WTC11 (cell line): ENCODE data around the gene POLR2C. TPM values are rescaled to one million over a fixed set of nuclear protein-coding genes. Genes with fewer than 3 reads are reported as not detected.

Experiments used
- CREB1 ChIP-seq: sonication (generic); formaldehyde crosslinking; IDR thresholded peaks from 2 replicates; pipeline ENCODE4 v1.8.0; 2023; ENCODE audit warnings: mild to moderate bottlenecking, missing genetic modification reagents
- ELF4 ChIP-seq: sonication (generic); formaldehyde crosslinking; IDR thresholded peaks from 2 replicates; pipeline ENCODE4 v1.8.1; 2022; ENCODE audit warnings: low read depth, mild to moderate bottlenecking, moderate library complexity, missing genetic modification reagents
- GABPB1 ChIP-seq: sonication (generic); formaldehyde crosslinking; IDR thresholded peaks from 2 replicates; pipeline ENCODE4 v1.8.1; 2023; ENCODE audit warnings: mild to moderate bottlenecking, missing genetic modification reagents
- GRHL2 ChIP-seq: fragments of 250-450 bp; sonication (Bioruptor Pico); IDR thresholded peaks from 2 replicates; pipeline ENCODE4 v1.8.0; 2022; ENCODE audit warnings: mild to moderate bottlenecking, moderate library complexity; ENCODE audit not compliant: insufficient replicate concordance, severe bottlenecking
- KAT7 ChIP-seq: sonication (generic); formaldehyde crosslinking; IDR thresholded peaks from 2 replicates; pipeline ENCODE4 v1.8.1; 2023; ENCODE audit warnings: missing genetic modification reagents, mild to moderate bottlenecking, borderline replicate concordance
- MXD4 ChIP-seq: fragments of 250-450 bp; sonication (Bioruptor Pico); IDR thresholded peaks from 2 replicates; pipeline ENCODE4 v1.8.0; 2021; ENCODE audit warnings: mild to moderate bottlenecking, moderate library complexity, borderline replicate concordance
- NR1H2 ChIP-seq: sonication (generic); formaldehyde crosslinking; IDR thresholded peaks from 2 replicates; pipeline ENCODE4 v1.9.0; 2021; ENCODE audit warnings: mild to moderate bottlenecking, moderate library complexity, missing genetic modification reagents
- OVOL2 ChIP-seq: fragments of 250-450 bp; sonication (Bioruptor Pico); IDR thresholded peaks from 2 replicates; pipeline ENCODE4 v1.9.0; 2021; ENCODE audit warnings: mild to moderate bottlenecking, borderline replicate concordance
- SOX15 ChIP-seq: fragments of 250-450 bp; sonication (Bioruptor Pico); IDR thresholded peaks from 2 replicates; pipeline ENCODE4 v1.9.0; 2021; ENCODE audit warnings: mild to moderate bottlenecking
- TP53 ChIP-seq: sonication (generic); formaldehyde crosslinking; IDR thresholded peaks from 2 replicates; pipeline ENCODE4 v1.8.1; 2023; ENCODE audit warnings: mild to moderate bottlenecking, missing genetic modification reagents
- ZBTB21 ChIP-seq: sonication (generic); formaldehyde crosslinking; IDR thresholded peaks from 2 replicates; pipeline ENCODE4 v1.8.1; 2023; ENCODE audit warnings: mild to moderate bottlenecking, missing genetic modification reagents, borderline replicate concordance
- ZNF219 ChIP-seq: sonication (generic); formaldehyde crosslinking; IDR thresholded peaks from 2 replicates; pipeline ENCODE4 v1.8.0; 2023; ENCODE audit warnings: missing genetic modification reagents, mild to moderate bottlenecking, borderline replicate concordance
- ZNF232 ChIP-seq: sonication (generic); formaldehyde crosslinking; IDR thresholded peaks from 2 replicates; pipeline ENCODE4 v1.8.0; 2022; ENCODE audit warnings: mild to moderate bottlenecking, missing genetic modification reagents
- ZNF396 ChIP-seq: fragments of 250-450 bp; sonication (Bioruptor Pico); IDR thresholded peaks from 2 replicates; pipeline ENCODE4 v1.8.0; 2021; ENCODE audit warnings: mild to moderate bottlenecking, moderate library complexity, borderline replicate concordance
- total RNA-seq: library from RNA; stranded (reverse); gene quantifications from 3 replicates; pipeline ENCODE4 v1.2.3, GENCODE V29; 2021
- TF ChIP-seq, protein P1 (sequence below): sonication (generic); formaldehyde crosslinking; IDR thresholded peaks from 2 replicates; pipeline ENCODE4 v1.8.0; 2022; ENCODE audit warnings: mild to moderate bottlenecking, missing genetic modification reagents
- TF ChIP-seq, protein P2 (sequence below): sonication (generic); formaldehyde crosslinking; IDR thresholded peaks from 2 replicates; pipeline ENCODE4 v1.8.0; 2023; ENCODE audit warnings: missing genetic modification reagents, mild to moderate bottlenecking, borderline replicate concordance
- TF ChIP-seq, protein P3 (sequence below): sonication (generic); formaldehyde crosslinking; IDR thresholded peaks from 2 replicates; pipeline ENCODE4 v1.8.1; 2023; ENCODE audit warnings: mild to moderate bottlenecking, moderate library complexity, missing genetic modification reagents
- TF ChIP-seq, protein P4 (sequence below): sonication (generic); formaldehyde crosslinking; IDR thresholded peaks from 2 replicates; pipeline ENCODE4 v1.8.1; 2022; ENCODE audit warnings: mild to moderate bottlenecking, moderate library complexity, missing genetic modification reagents

The POLR2C gene
- total RNA-seq, 1 experiment from 2014 or later: 75.4 TPM

DNA sequence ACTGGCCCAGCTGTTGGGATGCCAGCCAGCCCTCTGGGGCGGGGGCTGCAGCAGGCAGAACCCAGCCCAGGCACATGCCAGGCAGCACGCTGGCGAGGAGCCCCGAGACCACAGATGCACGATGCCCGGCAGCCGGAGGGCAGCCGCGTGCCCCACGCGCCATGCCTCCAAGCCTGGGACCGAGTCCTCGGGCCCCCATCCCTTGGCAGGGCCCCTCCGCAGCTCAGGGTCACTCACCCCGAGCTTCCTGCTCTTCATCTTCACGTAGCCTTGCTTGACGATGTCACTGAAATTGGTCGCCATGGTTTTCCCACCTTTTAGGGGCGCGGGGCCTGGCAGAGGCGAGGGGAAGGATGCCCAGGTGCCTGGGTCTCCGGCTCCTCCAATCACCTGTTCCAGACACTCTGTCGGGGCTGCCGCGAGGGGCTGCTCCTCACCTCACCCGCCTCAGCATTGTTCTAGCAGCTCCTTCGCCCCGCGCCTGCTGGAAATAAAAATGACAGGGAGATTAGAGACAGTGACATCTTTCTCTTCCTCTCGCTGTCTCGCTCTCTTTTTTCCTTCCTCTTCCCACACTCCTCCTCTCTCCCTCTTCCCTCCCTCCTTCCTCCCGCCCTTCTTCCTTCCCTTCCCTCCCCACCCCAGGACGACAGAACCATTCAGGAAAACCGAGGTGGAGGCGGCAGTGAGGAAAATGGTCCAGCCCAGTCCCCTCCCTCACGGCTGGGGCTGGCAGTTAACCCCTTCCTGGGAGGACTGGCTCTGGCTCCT, 16.9 kb downstream of the POLR2C start (continued):
- TF ChIP-seq, protein P1, sequence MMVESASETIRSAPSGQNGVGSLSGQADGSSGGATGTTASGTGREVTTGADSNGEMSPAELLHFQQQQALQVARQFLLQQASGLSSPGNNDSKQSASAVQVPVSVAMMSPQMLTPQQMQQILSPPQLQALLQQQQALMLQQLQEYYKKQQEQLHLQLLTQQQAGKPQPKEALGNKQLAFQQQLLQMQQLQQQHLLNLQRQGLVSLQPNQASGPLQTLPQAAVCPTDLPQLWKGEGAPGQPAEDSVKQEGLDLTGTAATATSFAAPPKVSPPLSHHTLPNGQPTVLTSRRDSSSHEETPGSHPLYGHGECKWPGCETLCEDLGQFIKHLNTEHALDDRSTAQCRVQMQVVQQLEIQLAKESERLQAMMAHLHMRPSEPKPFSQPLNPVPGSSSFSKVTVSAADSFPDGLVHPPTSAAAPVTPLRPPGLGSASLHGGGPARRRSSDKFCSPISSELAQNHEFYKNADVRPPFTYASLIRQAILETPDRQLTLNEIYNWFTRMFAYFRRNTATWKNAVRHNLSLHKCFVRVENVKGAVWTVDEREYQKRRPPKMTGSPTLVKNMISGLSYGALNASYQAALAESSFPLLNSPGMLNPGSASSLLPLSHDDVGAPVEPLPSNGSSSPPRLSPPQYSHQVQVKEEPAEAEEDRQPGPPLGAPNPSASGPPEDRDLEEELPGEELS (CRISPR knock-in tag): peak; percentile 48; the same call in 1 of the 2 replicates
- TF ChIP-seq ZNF396 (CRISPR knock-in tag) (no peak), GRHL2 (CRISPR knock-in tag) (no peak), ZBTB21 (no peak), CREB1 (CRISPR knock-in tag) (no peak), MXD4 (CRISPR knock-in tag) (no peak), KAT7 (CRISPR knock-in tag) (0 out of 2 replicates have a peak, but pooled peaks have one; percentile 44), ZNF232 (no peak), TP53 (CRISPR knock-in tag) (no peak), ZNF219 (peak; percentile 29; the same call in 1 of the 2 replicates), GABPB1 (no peak), OVOL2 (no peak), ELF4 (CRISPR knock-in tag) (no peak), NR1H2 (CRISPR knock-in tag) (no peak), SOX15 (CRISPR knock-in tag) (no peak)
- TF ChIP-seq, protein P2, sequence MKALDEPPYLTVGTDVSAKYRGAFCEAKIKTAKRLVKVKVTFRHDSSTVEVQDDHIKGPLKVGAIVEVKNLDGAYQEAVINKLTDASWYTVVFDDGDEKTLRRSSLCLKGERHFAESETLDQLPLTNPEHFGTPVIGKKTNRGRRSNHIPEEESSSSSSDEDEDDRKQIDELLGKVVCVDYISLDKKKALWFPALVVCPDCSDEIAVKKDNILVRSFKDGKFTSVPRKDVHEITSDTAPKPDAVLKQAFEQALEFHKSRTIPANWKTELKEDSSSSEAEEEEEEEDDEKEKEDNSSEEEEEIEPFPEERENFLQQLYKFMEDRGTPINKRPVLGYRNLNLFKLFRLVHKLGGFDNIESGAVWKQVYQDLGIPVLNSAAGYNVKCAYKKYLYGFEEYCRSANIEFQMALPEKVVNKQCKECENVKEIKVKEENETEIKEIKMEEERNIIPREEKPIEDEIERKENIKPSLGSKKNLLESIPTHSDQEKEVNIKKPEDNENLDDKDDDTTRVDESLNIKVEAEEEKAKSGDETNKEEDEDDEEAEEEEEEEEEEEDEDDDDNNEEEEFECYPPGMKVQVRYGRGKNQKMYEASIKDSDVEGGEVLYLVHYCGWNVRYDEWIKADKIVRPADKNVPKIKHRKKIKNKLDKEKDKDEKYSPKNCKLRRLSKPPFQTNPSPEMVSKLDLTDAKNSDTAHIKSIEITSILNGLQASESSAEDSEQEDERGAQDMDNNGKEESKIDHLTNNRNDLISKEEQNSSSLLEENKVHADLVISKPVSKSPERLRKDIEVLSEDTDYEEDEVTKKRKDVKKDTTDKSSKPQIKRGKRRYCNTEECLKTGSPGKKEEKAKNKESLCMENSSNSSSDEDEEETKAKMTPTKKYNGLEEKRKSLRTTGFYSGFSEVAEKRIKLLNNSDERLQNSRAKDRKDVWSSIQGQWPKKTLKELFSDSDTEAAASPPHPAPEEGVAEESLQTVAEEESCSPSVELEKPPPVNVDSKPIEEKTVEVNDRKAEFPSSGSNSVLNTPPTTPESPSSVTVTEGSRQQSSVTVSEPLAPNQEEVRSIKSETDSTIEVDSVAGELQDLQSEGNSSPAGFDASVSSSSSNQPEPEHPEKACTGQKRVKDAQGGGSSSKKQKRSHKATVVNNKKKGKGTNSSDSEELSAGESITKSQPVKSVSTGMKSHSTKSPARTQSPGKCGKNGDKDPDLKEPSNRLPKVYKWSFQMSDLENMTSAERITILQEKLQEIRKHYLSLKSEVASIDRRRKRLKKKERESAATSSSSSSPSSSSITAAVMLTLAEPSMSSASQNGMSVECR (CRISPR knock-in tag): 0 out of 2 replicates have a peak, but pooled peaks have one; percentile 63
- TF ChIP-seq, protein P3, sequence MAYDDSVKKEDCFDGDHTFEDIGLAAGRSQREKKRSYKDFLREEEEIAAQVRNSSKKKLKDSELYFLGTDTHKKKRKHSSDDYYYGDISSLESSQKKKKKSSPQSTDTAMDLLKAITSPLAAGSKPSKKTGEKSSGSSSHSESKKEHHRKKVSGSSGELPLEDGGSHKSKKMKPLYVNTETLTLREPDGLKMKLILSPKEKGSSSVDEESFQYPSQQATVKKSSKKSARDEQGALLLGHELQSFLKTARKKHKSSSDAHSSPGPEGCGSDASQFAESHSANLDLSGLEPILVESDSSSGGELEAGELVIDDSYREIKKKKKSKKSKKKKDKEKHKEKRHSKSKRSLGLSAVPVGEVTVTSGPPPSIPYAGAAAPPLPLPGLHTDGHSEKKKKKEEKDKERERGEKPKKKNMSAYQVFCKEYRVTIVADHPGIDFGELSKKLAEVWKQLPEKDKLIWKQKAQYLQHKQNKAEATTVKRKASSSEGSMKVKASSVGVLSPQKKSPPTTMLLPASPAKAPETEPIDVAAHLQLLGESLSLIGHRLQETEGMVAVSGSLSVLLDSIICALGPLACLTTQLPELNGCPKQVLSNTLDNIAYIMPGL (CRISPR knock-in tag): no peak
- TF ChIP-seq, protein P4, sequence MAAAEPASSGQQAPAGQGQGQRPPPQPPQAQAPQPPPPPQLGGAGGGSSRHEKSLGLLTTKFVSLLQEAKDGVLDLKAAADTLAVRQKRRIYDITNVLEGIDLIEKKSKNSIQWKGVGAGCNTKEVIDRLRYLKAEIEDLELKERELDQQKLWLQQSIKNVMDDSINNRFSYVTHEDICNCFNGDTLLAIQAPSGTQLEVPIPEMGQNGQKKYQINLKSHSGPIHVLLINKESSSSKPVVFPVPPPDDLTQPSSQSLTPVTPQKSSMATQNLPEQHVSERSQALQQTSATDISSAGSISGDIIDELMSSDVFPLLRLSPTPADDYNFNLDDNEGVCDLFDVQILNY (CRISPR knock-in tag): no peak
